IPS DF 6.9 (cell line): Measurements from ENCODE around the gene ACTG1.

Experiments used
- DNase-seq: peaks from one replicate; pipeline ENCODE4 v3.0.0-alpha.2; 2013; ENCODE audit warnings: low read depth, low spot score
- H3K27ac ChIP-seq: one replicate; pipeline ENCODE4 v1.5.1; 2013; ENCODE audit warnings: low read length, control low read depth
- H3K27me3 ChIP-seq: 2 replicates; pipeline ENCODE4 v1.6.1; 2013; ENCODE audit warnings: mild to moderate bottlenecking, low read length; ENCODE audit not compliant: control insufficient read depth, insufficient read depth
- H3K36me3 ChIP-seq: 2 replicates; pipeline ENCODE4 v1.6.1; 2013; ENCODE audit warnings: low read length; ENCODE audit not compliant: control insufficient read depth, insufficient read depth
- H3K4me1 ChIP-seq: 2 replicates; pipeline ENCODE4 v1.6.1; 2013; ENCODE audit warnings: low read length; ENCODE audit not compliant: control insufficient read depth, insufficient read depth
- H3K4me3 ChIP-seq: 2 replicates; pipeline ENCODE4 v1.5.1; 2013; ENCODE audit warnings: mild to moderate bottlenecking, low read length
- H3K9me3 ChIP-seq: 2 replicates; pipeline ENCODE4 v1.6.1; 2013; ENCODE audit warnings: low read length, inconsistent platforms; ENCODE audit not compliant: control insufficient read depth, insufficient read depth
- WGBS: extraction: QIAGEN DNeasy Blood & Tissue Kit; methylation state at CpG from one replicate; pipeline ENCODE4 v1.1.7; 2013; ENCODE audit warnings: mixed read lengths, missing lambda C conversion rate; ENCODE audit not compliant: insufficient read length, insufficient coverage; 5-methylcytosine and 5-hydroxymethylcytosine counted together

Gene ACTG1

DNA sequence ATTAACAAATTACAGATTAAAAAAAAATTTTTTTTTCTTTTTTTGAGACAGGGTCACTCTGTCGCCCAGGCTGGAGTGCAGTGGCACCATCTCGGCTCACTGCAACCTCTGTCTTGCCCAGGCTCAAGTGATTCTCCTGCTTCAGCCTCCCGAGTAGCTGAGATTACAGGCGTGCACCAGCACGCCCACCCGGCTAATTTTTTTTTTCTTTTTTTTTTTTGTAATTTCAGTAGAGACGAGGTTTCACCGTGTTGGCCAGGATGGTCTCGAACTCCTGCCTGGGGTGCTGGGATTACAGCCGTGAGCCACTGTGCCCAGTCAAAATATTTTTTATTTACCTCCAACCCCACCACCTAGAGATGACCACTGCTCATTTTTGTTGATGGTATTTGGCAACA, 25.5 kb downstream of the ACTG1 start:
- H3K9me3 ChIP-seq, result no peaks in the 10 kb centered on the region
- no CpG with 5 or more reads among the region's 10 CpGs for WGBS
- no peak overlapping the region for H3K27ac ChIP-seq
- H3K4me3 ChIP-seq, result no peak overlapping the region
- H3K36me3 ChIP-seq, result no peaks in the 10 kb centered on the region
- peaks cover 6% of the 10 kb centered on the region; the same call in 1 of the 2 replicates for H3K27me3 ChIP-seq
- H3K4me1 ChIP-seq, result peaks cover 15% of the 10 kb centered on the region
- no peak for DNase-seq

DNA sequence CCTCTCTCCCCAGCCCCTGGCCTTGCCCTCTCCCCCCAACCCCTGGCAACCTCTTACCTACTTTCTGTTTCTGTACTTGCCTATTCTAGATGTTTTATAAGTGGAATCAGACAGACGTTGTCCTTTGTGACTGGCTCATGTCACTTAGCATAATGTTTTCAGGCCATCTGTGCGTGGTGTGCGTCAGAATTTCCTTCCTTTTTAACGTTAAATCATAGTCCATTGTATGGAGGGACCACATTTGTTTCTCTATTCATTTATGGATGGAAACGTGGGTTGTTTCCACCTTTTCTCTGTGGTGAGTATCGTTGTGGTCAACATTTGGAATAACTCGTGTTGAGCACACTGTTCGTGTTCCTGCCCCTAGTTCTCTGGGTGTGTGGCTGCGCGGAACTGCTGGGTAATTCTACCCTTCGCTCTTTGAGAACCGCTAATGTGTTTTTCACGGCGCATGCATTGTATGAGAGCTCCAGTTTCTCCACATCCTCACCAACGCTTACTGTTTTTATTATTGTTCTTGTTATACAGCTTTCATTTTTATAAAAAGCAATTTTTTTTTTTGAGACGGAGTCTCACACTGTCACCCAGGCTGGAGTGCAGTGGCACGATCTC, 26.3 kb downstream of the ACTG1 start:
- no CpG with 5 or more reads among the region's 17 CpGs for WGBS
- Histone ChIP-seq H3K27me3 (peaks cover 10% of the 10 kb centered on the region; the same call in 1 of the 2 replicates), H3K4me1 (peaks cover 19% of the 10 kb centered on the region), H3K4me3 (no peak overlapping the region), H3K27ac (no peak overlapping the region), H3K9me3 (no peaks in the 10 kb centered on the region), H3K36me3 (no peaks in the 10 kb centered on the region)
- no peak for DNase-seq

GRCh38 chr17:81484195-81484979, 28.2 kb downstream of the ACTG1 start:
- Histone ChIP-seq H3K36me3 (no peaks in the 10 kb centered on the region; the same call in 1 of the 2 replicates), H3K4me3 (peak overlapping the region; percentile 37; the same call in 1 of the 2 replicates), H3K27me3 (peaks cover 14% of the 10 kb centered on the region; the same call in 1 of the 2 replicates), H3K27ac (no peak overlapping the region), H3K4me1 (peaks cover 14% of the 10 kb centered on the region), H3K9me3 (no peaks in the 10 kb centered on the region)
- DNase-seq, result no peak
- WGBS, result no CpG with 5 or more reads among the region's 60 CpGs

DNA sequence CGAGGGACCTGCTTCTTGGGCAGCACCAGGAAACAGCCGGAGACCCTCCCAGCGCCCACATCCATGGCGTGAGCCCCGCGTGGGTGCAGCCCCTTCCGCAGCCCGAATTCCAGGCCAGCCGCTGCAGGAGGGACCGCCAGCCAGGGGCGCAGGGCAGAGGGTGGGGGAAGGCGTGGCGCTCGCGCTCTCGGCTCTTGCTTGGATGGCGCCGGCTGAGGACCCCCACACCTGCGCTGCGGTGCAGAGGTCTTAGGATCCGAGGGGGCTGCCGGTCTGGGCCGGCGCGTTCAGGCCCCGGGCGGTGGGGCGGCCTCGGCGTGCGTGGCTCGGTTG, 28.8 kb downstream of the ACTG1 start:
- WGBS, result no CpG with 5 or more reads among the region's 32 CpGs
- H3K4me1 ChIP-seq, result peaks cover 9% of the 10 kb centered on the region
- peaks cover 14% of the 10 kb centered on the region; the same call in 1 of the 2 replicates for H3K27me3 ChIP-seq
- H3K27ac ChIP-seq, result no peak overlapping the region
- DNase-seq, result no peak
- H3K4me3 ChIP-seq, result peak overlapping the region; percentile 37; the same call in 1 of the 2 replicates
- no peaks in the 10 kb centered on the region; the same call in 1 of the 2 replicates for H3K36me3 ChIP-seq
- no peaks in the 10 kb centered on the region for H3K9me3 ChIP-seq

- peaks cover 8% of the 10 kb centered on the region for H3K4me1 ChIP-seq
- H3K27ac ChIP-seq, result no peak overlapping the region
- H3K9me3 ChIP-seq, result no peaks in the 10 kb centered on the region
- no peak for DNase-seq
- WGBS, result no CpG with 5 or more reads among the region's 29 CpGs
- H3K4me3 ChIP-seq, result no peak overlapping the region; the same call in 1 of the 2 replicates
- H3K27me3 ChIP-seq, result peaks cover 14% of the 10 kb centered on the region; the same call in 1 of the 2 replicates
- H3K36me3 ChIP-seq, result no peaks in the 10 kb centered on the region; the same call in 1 of the 2 replicates
These were observed 29.3 kb downstream of the ACTG1 start for GRCh38 chr17:81483085-81483861.

DNA sequence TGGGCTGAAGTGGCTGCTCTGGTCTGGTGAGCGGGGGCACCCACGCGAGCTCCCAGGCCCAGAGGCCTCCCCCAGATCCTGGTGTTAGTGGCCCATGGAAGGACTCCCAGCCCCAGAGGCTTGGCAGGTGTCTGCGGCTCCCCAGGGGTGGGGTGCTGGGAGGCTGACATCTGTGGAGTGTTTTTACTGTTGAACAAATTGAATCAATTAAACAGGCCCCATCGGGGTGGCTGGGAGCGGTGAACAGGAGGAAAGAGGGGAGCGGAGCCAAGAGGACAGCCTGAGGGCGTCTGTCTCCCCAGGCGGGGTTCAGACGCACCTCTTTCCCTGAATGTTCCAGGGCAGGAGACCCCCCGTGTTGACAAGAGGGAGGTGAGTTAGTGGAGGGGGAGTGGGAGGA, 29.9 kb downstream of the ACTG1 start:
- WGBS, result no CpG with 5 or more reads among the region's 11 CpGs
- Histone ChIP-seq H3K36me3 (no peaks in the 10 kb centered on the region; the same call in 1 of the 2 replicates), H3K4me3 (no peak overlapping the region), H3K27ac (no peak overlapping the region), H3K4me1 (peaks cover 8% of the 10 kb centered on the region), H3K27me3 (peaks cover 14% of the 10 kb centered on the region; the same call in 1 of the 2 replicates), H3K9me3 (no peaks in the 10 kb centered on the region)
- DNase-seq, result no peak

GRCh38 chr17:81481815-81482505, 30.6 kb downstream of the ACTG1 start:
- Histone ChIP-seq H3K27ac (no peak overlapping the region), H3K27me3 (peaks cover 14% of the 10 kb centered on the region; the same call in 1 of the 2 replicates), H3K4me1 (peaks cover 8% of the 10 kb centered on the region), H3K4me3 (peak overlapping the region; percentile 28; the same call in 1 of the 2 replicates), H3K36me3 (no peaks in the 10 kb centered on the region; the same call in 1 of the 2 replicates), H3K9me3 (no peaks in the 10 kb centered on the region)
- DNase-seq, result no peak
- WGBS, result no CpG with 5 or more reads among the region's 18 CpGs

DNA sequence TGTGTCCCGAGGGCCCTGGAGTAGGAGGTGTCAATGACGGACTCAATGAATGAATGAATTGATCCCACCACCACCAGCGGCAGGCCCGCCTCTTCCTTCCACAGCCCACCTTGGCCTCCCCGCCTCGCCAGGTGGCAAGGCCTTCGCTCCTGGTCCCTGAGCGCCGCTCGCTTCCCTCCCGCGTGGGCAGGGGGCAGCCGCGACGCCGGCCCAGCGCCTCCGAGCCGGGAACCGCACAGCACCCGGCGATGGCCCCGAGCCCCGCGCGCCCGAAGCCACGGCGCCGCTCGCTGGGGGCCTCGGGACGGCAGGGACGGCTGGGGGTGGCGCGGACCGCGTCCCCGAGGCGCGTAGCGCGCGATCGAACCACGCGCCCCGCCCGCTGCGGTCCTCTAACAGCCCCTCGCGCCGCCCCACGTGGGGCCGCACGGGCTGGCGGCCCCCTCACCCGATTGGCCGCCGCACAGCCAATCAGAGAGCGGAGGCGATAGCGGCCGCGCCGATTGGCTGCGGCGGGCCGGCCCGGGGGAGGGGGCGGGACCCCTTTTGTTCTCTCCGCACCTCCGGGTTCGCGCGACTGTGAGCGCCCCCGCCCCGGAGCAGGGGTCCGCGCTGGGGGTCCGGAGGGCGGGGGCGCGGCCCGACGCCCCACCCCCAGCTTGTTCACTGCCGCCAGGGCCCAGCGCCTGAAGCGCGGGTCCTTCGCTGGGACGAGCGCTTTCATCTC, 31.4 kb downstream of the ACTG1 start:
- Histone ChIP-seq H3K27ac (no peak overlapping the region), H3K36me3 (no peaks in the 10 kb centered on the region; the same call in 1 of the 2 replicates), H3K9me3 (no peaks in the 10 kb centered on the region), H3K4me3 (peak overlapping the region; percentile 34; the same call in 1 of the 2 replicates), H3K4me1 (peaks cover 8% of the 10 kb centered on the region), H3K27me3 (peaks cover 14% of the 10 kb centered on the region; the same call in 1 of the 2 replicates)
- no peak for DNase-seq
- no CpG with 5 or more reads among the region's 94 CpGs for WGBS

DNA sequence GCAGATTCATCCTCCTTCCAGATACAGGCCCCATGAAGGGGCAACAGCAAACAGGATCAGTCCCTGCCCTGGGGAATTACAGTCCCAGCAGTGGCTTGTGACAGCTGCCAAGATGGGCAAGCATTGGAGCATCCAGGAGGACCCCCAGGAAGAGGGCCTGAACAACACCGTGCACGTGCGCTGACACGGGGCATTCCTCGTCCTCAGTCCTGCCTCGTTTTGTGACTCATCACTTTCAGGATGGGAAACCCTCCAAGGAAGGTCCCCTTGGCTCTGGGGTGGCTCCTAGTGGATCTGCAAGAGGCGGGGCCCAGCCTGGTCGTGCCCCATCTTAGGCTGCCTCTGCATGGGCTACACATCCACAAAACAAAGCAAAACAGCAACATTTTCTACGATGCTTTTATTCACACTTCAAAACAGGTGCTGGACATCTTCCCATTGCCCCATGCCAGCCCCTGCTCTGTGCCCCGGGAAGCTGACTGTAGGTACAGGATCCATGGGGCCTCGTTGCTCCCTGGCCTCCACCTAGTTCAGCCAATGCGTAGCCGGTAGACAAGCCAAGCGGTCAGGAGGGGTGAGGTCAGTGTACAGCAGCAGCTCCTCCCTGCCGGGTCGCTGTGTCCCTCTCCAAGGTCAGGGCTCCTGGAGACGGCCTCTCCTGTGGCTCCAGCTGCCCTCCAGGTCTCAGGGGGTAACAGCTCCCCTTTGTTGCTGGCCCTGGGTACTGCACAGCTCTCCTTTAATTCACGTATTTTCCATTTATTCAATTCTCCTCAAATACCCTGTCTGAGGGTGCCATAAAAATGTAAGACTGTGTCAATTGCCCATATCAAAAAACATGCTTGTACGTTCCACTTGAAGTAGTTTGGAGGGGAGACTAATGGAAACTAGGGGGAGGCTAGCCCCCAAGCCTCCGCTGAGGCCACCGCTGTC, 32.2 kb downstream of the ACTG1 start:
- H3K9me3 ChIP-seq, result no peaks in the 10 kb centered on the region
- H3K4me1 ChIP-seq, result peaks cover 8% of the 10 kb centered on the region
- WGBS, result no CpG with 5 or more reads among the region's 21 CpGs
- no peak overlapping the region for H3K4me3 ChIP-seq
- H3K27me3 ChIP-seq, result peaks cover 14% of the 10 kb centered on the region; the same call in 1 of the 2 replicates
- H3K27ac ChIP-seq, result no peak overlapping the region
- DNase-seq, result no peak
- no peaks in the 10 kb centered on the region; the same call in 1 of the 2 replicates for H3K36me3 ChIP-seq
